HG03558 (cell line): ENCODE measurements around the gene RGS6.

Source experiments
- ATAC-seq: cut with Tn5 transposase; IDR thresholded peaks from one replicate; pipeline ENCODE4 v1.9.1; 2021; ENCODE audit warnings: moderate number of reproducible peaks; ENCODE audit not compliant: unreplicated experiment; ENCODE audit errors: extremely low read depth

The RGS6 gene

GRCh38 chr14:71942904-71943694 lies 10.9 kb downstream of the RGS6 start:
- no peak for ATAC-seq

GRCh38 chr14:71943695-71944018 lies 11.4 kb downstream of the RGS6 start:
- ATAC-seq = no peak

GRCh38 chr14:71947947-71948500 lies 15.8 kb downstream of the RGS6 start:
- no peak for ATAC-seq

GRCh38 chr14:71952381-71953363 lies 20.4 kb downstream of the RGS6 start:
- no peak for ATAC-seq

- ATAC-seq = no peak
These were observed 24.8 kb downstream of the RGS6 start for GRCh38 chr14:71956920-71957563.

GRCh38 chr14:71959055-71959454 lies 26.8 kb downstream of the RGS6 start:
- ATAC-seq = no peak

GRCh38 chr14:71960494-71961353 lies 28.5 kb downstream of the RGS6 start:
- no peak for ATAC-seq

- no peak for ATAC-seq
These were observed 29.7 kb downstream of the RGS6 start for GRCh38 chr14:71961972-71962371.

GRCh38 chr14:71964716-71965115 lies 32.5 kb downstream of the RGS6 start:
- no peak for ATAC-seq

- no peak for ATAC-seq
These were observed 34.3 kb downstream of the RGS6 start for GRCh38 chr14:71966528-71966927.

- ATAC-seq = no peak
These were observed 35.5 kb downstream of the RGS6 start for GRCh38 chr14:71967704-71968103.

GRCh38 chr14:71970272-71970671 lies 38.0 kb downstream of the RGS6 start:
- no peak for ATAC-seq

GRCh38 chr14:71985538-71986189 lies 53.4 kb downstream of the RGS6 start:
- ATAC-seq = no peak

- no peak for ATAC-seq
These were observed 56.2 kb downstream of the RGS6 start for GRCh38 chr14:71988476-71988875.

- ATAC-seq = no peak
These were observed 56.7 kb downstream of the RGS6 start for GRCh38 chr14:71988939-71989338.

- ATAC-seq = no peak
These were observed 62.2 kb downstream of the RGS6 start for GRCh38 chr14:71994416-71994815.

GRCh38 chr14:71995741-71996140 lies 63.5 kb downstream of the RGS6 start:
- ATAC-seq = no peak

- ATAC-seq = no peak
These were observed 64.4 kb downstream of the RGS6 start for GRCh38 chr14:71996610-71997009.

- ATAC-seq = no peak
These were observed 68.7 kb downstream of the RGS6 start for GRCh38 chr14:72000907-72001306.
